ENCODE data around the gene TKFC. TPM values are rescaled to one million over a fixed set of nuclear protein-coding genes. Genes with fewer than 3 reads are reported as not detected.

Gene TKFC
- total and polyA plus RNA-seq, 4 donors: 15.7 to 134 (median 53.4) TPM

DNA sequence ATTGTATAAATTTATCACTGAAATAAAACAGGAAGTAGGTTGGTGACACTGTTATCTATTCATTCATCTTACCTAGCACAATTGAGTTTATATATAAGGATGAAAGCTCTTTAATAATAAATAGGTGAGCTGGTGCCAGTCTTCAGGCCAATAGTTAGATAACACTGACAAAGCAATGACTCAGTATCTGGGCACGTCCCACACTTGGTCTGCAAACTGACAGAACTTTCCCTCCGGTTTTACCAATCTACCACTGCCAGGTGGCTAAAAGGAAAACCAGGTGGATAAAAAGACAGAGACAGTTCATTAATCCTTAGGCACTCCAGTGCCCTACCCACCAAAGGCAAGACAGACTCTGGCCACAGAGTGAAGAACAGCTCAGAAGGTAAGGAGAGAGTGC is 17.8 kb upstream of the TKFC start:
- peaks cover 19 to 73% (median 68%) of the 10 kb centered on the region in 4 donors for H3K36me3 ChIP-seq (ENCODE audit: control insufficient read depth in 4 of 4, insufficient read depth in 3 of 4, low read depth in 1 of 4, low read length in 3 of 4)
- WGBS: 85% methylated on average over 2 of the region's 2 CpGs
- TF ChIP-seq RAD21 (IDR thresholded peaks at IDR 0.05) (no peak), HNF4G (IDR thresholded peaks at IDR 0.05) (no peak), JUND (IDR thresholded peaks at IDR 0.05) (no peak), FOXA1 (IDR thresholded peaks at IDR 0.05) (no peak), YY1 (IDR thresholded peaks at IDR 0.05) (no peak), RXRA (IDR thresholded peaks at IDR 0.05) (no peak), REST (IDR thresholded peaks at IDR 0.05) (no peak), SP1 (IDR thresholded peaks at IDR 0.05) (no peak), ZBTB33 (IDR thresholded peaks at IDR 0.05) (no peak), EGR1 (IDR thresholded peaks at IDR 0.05; ENCODE audit: low read depth in 2 of 2) (no peak)
- TF ChIP-seq, protein P1, sequence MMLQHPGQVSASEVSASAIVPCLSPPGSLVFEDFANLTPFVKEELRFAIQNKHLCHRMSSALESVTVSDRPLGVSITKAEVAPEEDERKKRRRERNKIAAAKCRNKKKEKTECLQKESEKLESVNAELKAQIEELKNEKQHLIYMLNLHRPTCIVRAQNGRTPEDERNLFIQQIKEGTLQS (IDR thresholded peaks at IDR 0.05): no peak

DNA sequence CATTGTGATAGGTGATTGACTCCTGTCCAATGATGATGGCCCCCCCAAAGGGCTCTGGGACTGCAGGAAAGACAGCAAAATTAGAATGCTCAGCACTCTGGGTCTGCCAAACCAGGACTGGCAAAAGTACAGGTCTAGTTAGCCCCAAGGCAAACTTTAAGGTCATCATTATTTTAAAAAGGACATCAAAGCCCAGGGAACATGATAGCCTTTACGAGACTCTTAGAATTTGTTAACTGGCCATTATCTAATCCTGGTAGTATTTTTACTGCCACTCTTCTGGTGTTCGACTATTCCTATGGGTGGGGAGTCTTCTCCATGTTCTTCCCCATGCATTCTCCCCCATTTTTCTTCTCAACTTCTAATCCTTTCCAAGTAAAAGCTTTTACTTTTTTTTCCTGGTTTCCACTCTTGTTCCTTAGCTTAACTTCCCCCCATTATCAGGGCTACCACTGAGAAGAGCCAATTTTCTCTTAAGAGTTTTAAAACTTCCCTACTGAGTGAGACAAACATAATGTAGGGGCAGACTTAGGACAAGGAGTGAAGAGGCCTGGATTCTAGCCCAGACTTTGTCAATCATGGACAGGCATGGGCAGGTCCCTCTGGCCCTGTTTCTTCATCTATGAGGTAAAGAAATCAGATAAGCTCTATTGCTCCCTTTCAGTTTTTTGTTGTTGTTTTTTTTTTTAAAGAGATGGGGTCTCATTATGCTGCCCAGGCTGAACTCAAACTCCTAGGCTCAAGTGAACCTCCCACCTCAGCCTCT is 7.2 kb upstream of the TKFC start:
- Histone ChIP-seq H3K9me3 (ENCODE audit: control insufficient read depth in 4 of 4, low read length in 3 of 4) (no peaks in the 10 kb centered on the region), H3K4me3 (ENCODE audit: low read depth in 1 of 3, low read length in 3 of 3) (no peak overlapping the region), H3K4me1 (ENCODE audit: control insufficient read depth in 4 of 4, insufficient read depth in 4 of 4, low read length in 3 of 4) (peaks cover 0 to 1% (median 0%) of the 10 kb centered on the region in 4 donors), H3K36me3 (ENCODE audit: control insufficient read depth in 4 of 4, insufficient read depth in 3 of 4, low read depth in 1 of 4, low read length in 3 of 4) (peaks cover 13 to 76% (median 65%) of the 10 kb centered on the region in 4 donors), H3K27ac (ENCODE audit: low read depth in 1 of 2, low read length in 2 of 2) (no peak overlapping the region), H3K9ac (ENCODE audit: low read depth in 1 of 2, low read length in 2 of 2) (no peak overlapping the region), H3K27me3 (ENCODE audit: control insufficient read depth in 4 of 4, insufficient read depth in 4 of 4, low read length in 3 of 4) (no peaks in the 10 kb centered on the region)
- DNase-seq (ENCODE audit: low spot score): no peak
- 94% methylated on average over 2 of the region's 2 CpGs for WGBS
- TF ChIP-seq MAX (IDR thresholded peaks at IDR 0.05) (no peak), RAD21 (IDR thresholded peaks at IDR 0.05) (no peak), FOXA1 (IDR thresholded peaks at IDR 0.05) (no peak), HNF4G (IDR thresholded peaks at IDR 0.05) (no peak), HNF4A (conservative IDR thresholded peaks at IDR 0.05) (no peak), SP1 (IDR thresholded peaks at IDR 0.05) (no peak), CTCF (IDR thresholded peaks at IDR 0.05; ENCODE audit: low read depth, low read length, missing input control) (no peak), GABPA (IDR thresholded peaks at IDR 0.05 in 1 of 2, conservative IDR thresholded peaks at IDR 0.05 in 1 of 2) (no peak), TAF1 (conservative IDR thresholded peaks at IDR 0.05) (no peak), YY1 (IDR thresholded peaks at IDR 0.05) (no peak), RXRA (IDR thresholded peaks at IDR 0.05) (no peak), FOXA2 (IDR thresholded peaks at IDR 0.05) (no peak), ZBTB33 (IDR thresholded peaks at IDR 0.05) (no peak)
- TF ChIP-seq, protein P1 (IDR thresholded peaks at IDR 0.05): no peak

More for the DNA sequence above, 17.8 kb upstream of the TKFC start:
- Histone ChIP-seq H3K27me3 (ENCODE audit: control insufficient read depth in 4 of 4, insufficient read depth in 4 of 4, low read length in 3 of 4) (no peaks in the 10 kb centered on the region), H3K27ac (ENCODE audit: low read depth in 1 of 2, low read length in 2 of 2) (no peak overlapping the region), H3K9me3 (ENCODE audit: control insufficient read depth in 4 of 4, low read length in 3 of 4) (no peaks in the 10 kb centered on the region), H3K4me3 (ENCODE audit: low read depth in 1 of 3, low read length in 3 of 3) (no peak overlapping the region), H3K9ac (ENCODE audit: low read depth in 1 of 2, low read length in 2 of 2) (no peak overlapping the region), H3K4me1 (ENCODE audit: control insufficient read depth in 4 of 4, insufficient read depth in 4 of 4, low read length in 3 of 4) (no peaks in the 10 kb centered on the region)
- DNase-seq (ENCODE audit: low spot score): no peak
